IPS-18c (cell line): ENCODE measurements around the gene DERL3.

Experiments used
- H3K4me3 ChIP-seq: 2 replicates; pipeline ENCODE4 v1.7.0; 2013; ENCODE audit warnings: low read depth, mild to moderate bottlenecking, low read length, moderate library complexity; ENCODE audit not compliant: insufficient read depth
- H3K9me3 ChIP-seq: one replicate; pipeline ENCODE4 v1.6.1; 2013; ENCODE audit warnings: mild to moderate bottlenecking, low read length, moderate library complexity; ENCODE audit not compliant: control insufficient read depth, insufficient read depth

The DERL3 gene

DNA sequence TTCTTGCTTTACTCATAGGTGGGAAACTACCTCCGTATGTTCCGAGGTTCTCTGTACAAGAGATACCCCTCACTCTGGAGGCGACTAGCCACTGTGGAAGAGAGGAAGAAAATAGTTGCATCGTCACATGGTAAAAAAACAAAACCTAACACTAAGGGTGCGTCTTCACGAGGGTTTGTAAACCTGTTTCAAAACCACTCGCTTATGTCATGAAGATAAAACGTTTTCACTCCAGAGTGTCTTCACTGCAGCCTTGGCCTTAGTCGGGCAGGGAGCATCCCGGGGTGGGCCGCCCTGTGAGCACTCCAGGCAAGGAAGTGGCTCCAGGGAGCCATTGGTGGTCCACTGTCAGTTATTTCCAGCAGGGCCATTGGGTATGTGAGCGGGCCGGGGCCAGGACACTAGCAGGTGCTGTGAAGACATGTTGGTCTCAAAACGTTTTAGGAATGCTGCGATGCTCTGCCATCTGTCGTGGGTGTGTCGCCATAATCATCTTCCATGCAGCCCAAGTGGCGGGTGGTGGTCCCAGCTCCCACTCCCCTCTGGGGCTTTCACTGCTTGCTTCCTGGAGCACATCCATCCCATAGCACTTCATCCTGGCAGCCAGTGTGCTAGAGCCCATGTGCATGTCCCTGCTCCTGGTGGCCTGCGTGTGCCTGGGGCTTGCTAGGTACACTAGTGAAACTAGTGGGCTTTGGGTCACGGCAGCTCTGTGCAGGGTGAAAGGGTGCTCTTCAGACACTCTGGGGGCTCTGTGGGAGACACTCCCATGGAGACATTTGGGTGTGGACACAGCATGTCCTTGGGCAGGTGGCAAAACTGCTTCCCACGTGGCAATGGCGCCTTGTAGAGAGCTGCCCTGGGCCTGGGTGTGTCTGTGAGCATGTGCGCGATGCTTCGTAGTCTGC lies 46.8 kb downstream of the DERL3 start:
- no peaks in the 10 kb centered on the region for H3K9me3 ChIP-seq

DNA sequence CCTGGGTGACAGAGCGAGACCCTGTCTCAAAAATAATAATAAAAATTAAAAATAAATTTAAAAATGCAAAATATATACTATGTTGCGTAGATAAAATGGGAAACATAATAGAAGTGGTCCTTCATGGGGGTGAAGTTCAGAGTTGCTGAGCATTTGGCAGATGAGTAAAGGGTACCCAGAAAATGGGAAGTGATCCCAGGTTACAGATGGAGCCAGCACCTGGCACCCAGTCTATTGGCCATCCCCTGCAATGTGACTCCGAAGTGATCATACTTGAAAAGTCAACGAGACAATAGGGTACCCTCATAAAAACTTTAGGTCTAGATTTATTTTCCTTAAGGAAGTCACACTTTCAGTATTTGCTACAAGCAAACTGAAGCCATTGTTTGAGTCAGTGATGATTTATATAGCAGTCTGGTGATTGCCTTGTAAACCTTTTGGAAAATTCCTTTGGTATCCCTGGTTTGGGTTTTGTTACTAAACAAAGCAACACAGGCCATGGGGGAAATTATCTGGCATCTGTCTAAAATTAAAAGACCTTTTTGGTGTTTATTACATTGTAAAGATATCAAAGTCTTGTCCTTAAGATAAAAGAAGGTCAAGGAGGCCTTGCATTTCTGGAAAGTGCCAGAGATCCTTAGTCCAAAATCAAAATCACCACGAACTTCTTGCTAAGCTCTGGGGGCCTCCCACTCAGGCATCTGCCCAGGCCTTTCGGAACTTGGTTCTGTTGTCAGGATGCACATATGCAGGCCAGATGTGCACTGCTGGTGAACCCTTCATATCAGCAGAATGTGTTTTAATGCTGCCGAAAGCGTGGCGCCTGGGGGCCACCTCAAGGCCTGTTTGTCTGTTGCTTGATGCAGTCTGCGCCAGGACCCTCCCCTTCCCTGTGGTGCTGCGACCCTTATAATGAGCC lies 47.7 kb downstream of the DERL3 start:
- Histone ChIP-seq H3K4me3 (no peak overlapping the region), H3K9me3 (no peaks in the 10 kb centered on the region)

More for the DNA sequence above, 46.8 kb downstream of the DERL3 start:
- H3K4me3 ChIP-seq, result no peak overlapping the region

DNA sequence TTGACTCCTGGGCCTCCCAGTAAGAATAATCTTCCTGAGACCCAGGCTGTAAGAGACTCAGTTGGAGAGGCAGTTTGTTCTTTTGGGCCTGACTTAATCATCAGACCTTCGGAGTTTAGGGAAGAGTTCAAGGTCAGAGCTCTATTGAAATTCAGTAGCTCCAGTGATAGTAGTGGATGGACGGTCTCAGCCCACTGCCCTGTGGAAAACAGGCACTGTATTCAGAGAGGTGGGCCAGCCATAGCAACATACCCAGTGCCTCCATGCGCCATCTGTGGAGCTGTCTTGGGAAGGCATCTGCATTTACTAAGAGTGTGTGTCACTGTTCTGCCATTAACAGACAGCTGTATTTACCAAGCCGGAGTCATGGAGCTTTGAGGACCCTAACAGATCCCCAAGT lies 49.2 kb downstream of the DERL3 start:
- no peaks in the 10 kb centered on the region for H3K9me3 ChIP-seq
- no peak overlapping the region for H3K4me3 ChIP-seq

DNA sequence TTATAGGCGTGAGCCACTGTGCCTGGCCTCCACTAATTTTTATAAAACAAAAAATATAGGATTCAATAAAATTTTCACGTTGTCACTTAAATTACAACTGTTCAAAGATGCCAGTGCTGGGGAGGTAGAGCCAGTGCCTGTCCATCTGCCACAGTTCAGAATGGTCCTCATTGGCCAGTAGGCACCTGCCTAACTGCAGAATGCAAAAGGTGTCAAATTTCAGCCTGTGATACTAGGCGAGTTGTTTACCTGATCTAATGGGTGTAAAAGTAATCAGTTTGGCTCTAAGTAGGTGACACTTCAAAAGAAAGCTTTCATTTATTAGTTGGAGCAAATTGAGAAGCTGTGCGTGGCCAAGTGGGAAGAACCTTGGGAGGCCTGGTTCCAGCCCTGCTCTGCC lies 49.7 kb downstream of the DERL3 start:
- H3K4me3 ChIP-seq, result no peak overlapping the region

DNA sequence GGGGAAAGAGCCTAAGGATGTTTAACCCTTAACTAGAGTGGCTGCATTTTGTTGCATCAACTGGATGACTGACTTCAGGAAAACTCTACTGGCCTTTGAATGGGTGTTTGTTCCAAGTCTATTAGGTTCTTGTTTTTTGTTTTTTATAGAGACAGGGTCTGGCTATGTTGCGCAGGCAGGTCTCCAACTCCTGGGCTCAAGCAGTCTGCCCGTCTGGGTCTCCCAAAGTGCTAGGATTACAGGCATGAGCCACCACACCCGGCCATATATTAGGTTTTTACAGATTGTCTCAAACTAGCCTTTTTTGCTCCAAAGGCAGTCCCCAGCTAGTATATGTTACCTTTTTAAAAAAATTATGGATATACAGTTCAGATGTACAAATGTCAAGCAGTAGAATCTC lies 50.9 kb downstream of the DERL3 start:
- Histone ChIP-seq H3K9me3 (no peaks in the 10 kb centered on the region), H3K4me3 (peak overlapping the region; percentile 98)

More for the DNA sequence above, 49.7 kb downstream of the DERL3 start:
- no peaks in the 10 kb centered on the region for H3K9me3 ChIP-seq

DNA sequence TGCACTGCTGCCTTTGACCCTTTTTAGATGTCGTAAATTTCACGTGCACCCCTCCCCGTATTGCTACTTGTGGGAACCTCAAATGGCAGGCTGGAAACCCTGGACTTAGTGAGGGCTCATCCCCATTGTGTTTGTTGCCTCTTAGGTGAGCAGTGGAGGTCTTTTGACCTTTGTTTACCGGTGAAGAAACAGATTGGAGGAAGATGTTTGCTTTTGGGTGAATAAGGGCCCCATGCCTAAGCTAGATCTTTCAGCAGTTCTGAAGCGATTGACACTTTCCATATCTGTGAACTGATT lies 51.3 kb downstream of the DERL3 start:
- Histone ChIP-seq H3K4me3 (peak overlapping the region; percentile 98), H3K9me3 (no peaks in the 10 kb centered on the region)

DNA sequence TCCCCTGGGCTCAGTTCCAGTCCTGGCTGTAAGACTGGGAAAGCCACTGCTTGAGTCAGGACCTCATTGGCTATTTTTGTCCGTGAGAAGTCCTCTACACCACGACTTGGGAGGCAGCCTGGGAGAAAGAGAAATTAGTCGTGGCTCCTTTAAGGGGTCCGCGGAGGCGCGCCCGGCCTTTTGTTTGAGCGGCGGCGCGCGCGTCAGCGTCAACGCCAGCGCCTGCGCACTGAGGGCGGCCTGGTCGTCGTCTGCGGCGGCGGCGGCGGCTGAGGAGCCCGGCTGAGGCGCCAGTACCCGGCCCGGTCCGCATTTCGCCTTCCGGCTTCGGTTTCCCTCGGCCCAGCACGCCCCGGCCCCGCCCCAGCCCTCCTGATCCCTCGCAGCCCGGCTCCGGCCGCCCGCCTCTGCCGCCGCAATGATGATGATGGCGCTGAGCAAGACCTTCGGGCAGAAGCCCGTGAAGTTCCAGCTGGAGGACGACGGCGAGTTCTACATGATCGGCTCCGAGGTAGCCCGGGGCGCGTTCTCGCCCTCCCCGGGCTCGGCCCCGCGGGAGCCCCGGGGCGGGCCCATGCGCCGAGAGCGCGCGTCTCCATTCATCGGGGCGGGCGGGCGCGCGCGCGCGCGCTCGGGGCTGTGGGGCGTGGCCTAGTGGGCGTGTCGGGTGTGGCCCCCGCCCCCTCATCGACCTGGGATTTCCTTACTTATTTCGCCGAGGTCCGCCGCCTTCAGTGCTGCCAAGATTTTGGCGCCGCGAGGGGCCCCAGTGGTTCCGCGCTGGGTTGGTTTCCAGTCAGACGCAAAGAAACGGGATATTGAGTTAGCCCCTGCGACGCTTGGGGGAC lies 51.8 kb downstream of the DERL3 start, which contains the start of gene SMARCB1:
SMARCB1 (plus strand) TSS at position 215 of the 848 bp plus-strand sequence; CDS start at position 419, 204 bp downstream.
- H3K4me3 ChIP-seq, result peak within 1 kb of the TSS; percentile 98
- no peaks in the 10 kb centered on the region for H3K9me3 ChIP-seq

DNA sequence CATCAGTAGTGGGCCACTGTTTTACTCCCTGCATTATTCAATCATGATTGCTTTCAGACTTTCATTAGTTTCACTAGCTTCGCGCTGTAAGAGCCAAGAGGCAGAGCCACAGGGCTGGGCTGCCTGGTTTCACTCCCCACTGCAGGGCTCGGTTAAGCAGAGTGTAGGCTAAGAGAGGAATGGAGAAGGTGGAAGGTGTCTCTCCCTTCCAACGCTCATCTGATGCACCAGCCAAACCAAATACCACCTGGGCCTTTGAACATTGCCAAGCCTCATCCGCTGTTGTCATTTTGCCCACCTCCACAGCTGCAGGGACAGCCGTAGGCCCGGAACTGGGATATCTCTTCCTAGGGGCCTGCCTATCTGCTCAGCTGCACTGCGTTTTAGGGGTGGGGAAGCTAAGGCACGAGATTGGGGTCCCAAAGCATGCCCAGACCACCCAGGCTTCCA lies 52.5 kb downstream of the DERL3 start:
- no peaks in the 10 kb centered on the region for H3K9me3 ChIP-seq
- peak overlapping the region; percentile 98 for H3K4me3 ChIP-seq
